Hepatocyte (in vitro differentiated cells): Measurements from ENCODE around the gene GPX2.

Experiments used
- EZH2 ChIP-seq: fragments of 200-600 bp; sonication (generic); IDR thresholded peaks from 2 replicates; pipeline ENCODE4 v1.6.1; 2016; ENCODE audit warnings: antibody characterized with exemption, mild to moderate bottlenecking, borderline replicate concordance
- TF ChIP-seq, protein P1 (sequence below): fragments of 200-600 bp; sonication (generic); IDR thresholded peaks from 2 replicates; pipeline ENCODE4 v1.5.1; 2016; ENCODE audit warnings: antibody characterized with exemption, mild to moderate bottlenecking; ENCODE audit not compliant: poor library complexity

DNA sequence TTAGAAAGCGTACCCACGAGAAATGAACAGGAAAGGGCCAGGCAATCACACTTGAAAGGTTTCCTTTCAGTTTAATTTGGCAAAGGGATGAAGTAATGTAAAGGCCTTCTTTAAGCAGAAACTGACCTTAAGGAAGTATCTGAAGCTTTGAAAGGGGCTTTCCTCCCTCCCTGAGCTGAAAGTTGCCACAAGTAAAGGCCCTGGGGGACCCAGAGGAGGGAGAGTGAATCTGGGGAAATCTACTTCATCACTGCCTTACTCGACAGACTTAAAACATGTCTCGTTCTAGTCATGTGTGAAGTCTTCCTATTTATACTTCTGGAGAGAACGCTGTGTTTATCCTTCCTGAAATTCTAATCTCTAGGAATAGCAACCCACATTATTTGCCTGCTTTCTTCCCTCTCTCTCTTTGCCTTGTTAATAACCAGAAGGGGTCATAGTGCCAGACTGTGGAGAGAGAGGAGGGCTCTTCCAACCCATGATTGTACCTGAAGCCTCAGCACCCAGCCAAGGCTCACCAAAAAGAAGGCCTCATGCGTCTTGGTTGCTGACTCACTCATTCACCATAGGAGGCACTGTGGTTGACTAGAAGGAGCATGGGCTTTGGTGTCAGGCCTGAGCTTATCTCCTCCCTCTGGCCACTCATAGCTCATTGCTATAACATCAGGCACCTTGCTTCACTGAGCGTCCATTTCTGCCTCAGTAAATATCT is 10.2 kb upstream of the GPX2 start:
- TF ChIP-seq, protein P1, sequence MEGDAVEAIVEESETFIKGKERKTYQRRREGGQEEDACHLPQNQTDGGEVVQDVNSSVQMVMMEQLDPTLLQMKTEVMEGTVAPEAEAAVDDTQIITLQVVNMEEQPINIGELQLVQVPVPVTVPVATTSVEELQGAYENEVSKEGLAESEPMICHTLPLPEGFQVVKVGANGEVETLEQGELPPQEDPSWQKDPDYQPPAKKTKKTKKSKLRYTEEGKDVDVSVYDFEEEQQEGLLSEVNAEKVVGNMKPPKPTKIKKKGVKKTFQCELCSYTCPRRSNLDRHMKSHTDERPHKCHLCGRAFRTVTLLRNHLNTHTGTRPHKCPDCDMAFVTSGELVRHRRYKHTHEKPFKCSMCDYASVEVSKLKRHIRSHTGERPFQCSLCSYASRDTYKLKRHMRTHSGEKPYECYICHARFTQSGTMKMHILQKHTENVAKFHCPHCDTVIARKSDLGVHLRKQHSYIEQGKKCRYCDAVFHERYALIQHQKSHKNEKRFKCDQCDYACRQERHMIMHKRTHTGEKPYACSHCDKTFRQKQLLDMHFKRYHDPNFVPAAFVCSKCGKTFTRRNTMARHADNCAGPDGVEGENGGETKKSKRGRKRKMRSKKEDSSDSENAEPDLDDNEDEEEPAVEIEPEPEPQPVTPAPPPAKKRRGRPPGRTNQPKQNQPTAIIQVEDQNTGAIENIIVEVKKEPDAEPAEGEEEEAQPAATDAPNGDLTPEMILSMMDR = no peak
- no peak for TF ChIP-seq EZH2
